DND-41 (cell line): Measurements from ENCODE around the gene PGRMC2.

Experiments
- CTCF ChIP-seq: IDR thresholded peaks from 2 replicates; pipeline ENCODE4 v1.5.1; 2012; ENCODE audit warnings: borderline replicate concordance, low read length, moderate library complexity, mild to moderate bottlenecking; ENCODE audit not compliant: poor library complexity, severe bottlenecking; ENCODE audit errors: extremely low read depth
- EZH2 ChIP-seq: IDR thresholded peaks from 3 replicates; pipeline ENCODE4 v1.6.1; 2012; ENCODE audit warnings: borderline replicate concordance, low read depth, mild to moderate bottlenecking, moderate library complexity, low read length, inconsistent platforms; ENCODE audit not compliant: severe bottlenecking

GRCh38 chr4:128247906-128248305 is 39.7 kb downstream of the PGRMC2 start:
- TF ChIP-seq CTCF, result no peak
- no peak for TF ChIP-seq EZH2
